NCI-H446 (cell line): Measurements from ENCODE around the gene PYROXD2.
"Not testable (repeated sequence)": the region's sequence is repeated elsewhere in the genome, so short reads cannot be mapped to it uniquely, and the experiment has no call there.

Experiments
- DNase-seq, 2 experiments: peaks; one replicate each; lab custom pipeline; 2025; lab: John Stamatoyannopoulos, UW

The PYROXD2 gene

DNA sequence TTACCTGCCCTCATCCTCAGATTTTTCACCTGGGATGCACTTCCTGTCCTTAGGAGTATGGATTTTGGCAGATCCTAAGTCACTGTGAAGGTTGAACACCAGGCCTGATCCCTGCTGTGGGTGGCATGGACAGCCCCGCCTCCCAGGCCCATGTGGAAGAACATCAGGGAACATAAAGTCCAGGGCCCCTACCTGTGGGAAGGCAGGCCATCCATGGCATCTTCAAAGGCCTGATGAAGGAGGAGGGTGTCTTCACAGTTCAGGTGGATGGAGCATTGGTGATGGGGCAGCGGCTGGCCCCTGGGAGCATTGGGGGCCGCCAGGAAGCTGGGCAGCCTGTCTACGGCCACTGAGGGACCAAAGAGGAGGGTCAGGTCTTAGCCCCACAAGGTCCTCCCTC, 24.6 kb downstream of the PYROXD2 start:
- DNase-seq = no peak

DNA sequence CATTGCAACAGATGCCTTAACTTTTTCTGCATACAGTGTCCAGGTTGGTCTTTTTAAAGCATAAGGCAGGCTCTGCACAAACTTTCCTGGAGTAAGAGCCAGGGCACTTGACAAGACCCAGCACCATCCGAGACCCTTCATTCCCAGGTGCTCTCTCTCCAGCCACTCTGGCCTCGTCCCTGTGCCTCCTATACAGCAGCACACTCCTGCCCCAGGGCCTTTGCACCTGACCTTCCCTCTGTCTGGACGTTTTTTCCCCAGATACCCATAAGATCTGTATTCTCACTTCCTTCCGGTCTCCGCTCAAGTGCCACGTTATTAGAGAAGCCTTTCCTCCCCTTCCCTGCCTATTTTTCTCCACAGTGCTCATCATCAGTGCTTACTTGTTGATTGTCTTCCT, 25.6 kb downstream of the PYROXD2 start:
- DNase-seq = no peak

DNA sequence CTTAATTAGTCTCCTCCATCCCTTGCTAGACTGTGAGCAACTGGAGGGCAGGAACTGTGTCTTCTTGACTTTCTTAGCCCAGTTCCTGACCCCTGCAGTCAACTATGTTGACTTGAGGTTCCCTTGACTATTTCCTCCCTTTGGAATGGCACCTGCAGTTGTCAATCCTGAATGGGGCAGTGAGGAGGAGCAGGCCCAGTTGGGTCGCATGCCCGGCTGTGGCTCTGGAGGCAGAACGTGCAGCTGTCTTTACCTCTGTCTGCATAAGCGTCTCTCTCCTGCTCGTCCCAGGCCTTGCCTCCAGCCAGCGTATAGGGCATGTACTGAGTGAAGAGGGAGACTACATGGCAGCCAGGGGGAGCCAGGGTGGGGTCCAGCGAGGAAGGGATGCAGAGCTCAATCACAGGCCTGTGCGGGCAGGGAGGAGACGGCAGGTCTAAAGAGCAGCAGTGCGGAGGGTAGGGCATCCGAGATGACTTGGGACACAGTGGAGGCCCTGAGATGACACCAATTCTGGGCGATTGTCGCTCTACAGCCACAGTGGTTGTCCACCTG, 26.8 kb downstream of the PYROXD2 start:
- DNase-seq = no peak

DNA sequence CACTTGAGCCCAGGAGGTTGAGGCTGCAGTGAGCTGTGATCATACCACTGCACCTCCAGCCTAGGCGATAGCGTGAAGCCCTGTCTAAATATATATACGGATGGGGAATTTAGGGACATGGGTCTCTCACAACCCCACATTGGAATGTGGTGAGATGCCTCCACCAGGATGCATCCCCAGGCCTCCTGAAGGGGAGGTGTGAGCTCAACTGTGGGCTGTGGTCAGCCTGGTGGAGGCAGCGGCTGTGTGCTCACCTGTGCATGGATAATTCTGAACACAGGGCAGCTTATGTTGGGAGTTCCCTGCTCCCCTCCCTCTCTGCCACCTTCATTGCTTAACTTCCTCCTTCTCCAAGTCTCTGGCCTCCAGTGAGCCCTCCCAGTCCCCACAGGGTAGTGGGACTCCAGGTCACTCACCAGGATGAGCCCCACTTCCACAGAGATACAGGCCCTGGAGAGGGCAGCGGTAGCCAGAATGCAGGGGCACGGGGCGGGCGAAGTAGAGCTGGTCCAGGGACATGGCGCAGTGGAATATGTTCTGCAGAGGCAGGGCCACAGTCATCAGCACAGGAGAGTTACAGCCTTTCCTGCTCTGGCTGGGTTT, 30.4 kb downstream of the PYROXD2 start:
- no peak for DNase-seq

DNA sequence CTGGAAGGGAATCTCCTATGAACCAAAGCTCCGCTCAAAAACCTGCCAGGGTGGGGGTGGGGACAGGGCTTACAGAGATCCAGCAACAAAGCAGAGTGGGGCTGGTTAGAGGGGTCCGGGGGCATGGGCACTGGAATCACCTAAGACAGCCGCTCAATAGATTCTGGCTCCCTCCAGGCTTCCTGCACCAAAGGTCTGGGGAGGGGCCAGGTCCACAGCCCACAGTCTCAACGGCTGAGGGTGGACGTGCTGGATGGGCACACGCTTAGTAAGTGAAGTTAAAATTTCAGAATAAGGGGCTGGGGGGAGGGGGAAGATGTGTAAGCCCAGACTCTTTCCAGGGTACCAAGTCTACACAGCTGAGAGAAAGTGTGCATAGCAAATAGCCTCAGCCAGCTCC, 31.1 kb downstream of the PYROXD2 start:
- no peak for DNase-seq

DNA sequence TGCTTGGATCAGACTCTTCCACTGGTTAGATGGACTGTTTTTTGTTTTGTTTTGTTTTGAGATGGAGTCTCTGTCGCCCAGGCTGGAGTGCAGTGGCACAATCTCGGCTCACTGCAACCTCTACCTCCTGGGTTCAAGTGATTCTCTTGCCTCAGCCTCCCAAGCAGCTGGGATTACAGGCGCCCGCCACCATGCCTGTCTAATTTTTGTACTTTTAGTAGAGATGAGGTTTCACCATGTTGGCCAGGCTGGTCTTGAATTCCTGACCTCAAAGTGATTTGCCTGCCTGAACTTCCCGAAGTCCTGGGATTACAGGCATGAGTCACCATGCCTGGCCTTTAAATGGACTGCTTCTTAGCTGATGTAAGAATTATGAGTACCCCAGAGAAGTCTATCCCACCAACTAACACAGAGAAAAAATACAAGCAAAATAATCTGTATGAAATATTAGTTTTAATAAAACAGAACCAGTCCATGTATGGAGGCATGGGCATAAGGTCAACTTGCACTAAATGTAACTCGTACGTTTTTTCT, 31.8 kb downstream of the PYROXD2 start:
- DNase-seq = not testable (repeated sequence)

DNA sequence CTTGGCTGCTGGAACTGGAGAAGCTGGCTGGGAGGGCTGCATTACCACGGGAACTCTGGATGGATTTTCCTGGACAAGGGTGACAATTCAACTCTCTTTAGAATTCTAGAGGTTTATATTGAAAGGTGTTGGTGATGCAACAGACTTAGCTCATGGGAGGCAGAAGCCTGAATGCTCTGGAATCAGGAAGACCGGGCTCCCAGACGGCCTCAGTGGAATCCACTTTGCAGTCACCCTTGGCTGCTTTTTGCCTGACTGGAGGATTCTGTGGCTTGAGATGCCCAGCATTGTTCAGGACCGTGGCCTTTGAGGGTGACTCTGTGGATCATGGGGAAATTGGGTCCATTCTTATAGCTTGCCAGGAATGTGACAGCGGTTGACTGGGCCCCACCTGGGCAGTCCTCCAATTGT, 32.3 kb downstream of the PYROXD2 start:
- no peak for DNase-seq

DNA sequence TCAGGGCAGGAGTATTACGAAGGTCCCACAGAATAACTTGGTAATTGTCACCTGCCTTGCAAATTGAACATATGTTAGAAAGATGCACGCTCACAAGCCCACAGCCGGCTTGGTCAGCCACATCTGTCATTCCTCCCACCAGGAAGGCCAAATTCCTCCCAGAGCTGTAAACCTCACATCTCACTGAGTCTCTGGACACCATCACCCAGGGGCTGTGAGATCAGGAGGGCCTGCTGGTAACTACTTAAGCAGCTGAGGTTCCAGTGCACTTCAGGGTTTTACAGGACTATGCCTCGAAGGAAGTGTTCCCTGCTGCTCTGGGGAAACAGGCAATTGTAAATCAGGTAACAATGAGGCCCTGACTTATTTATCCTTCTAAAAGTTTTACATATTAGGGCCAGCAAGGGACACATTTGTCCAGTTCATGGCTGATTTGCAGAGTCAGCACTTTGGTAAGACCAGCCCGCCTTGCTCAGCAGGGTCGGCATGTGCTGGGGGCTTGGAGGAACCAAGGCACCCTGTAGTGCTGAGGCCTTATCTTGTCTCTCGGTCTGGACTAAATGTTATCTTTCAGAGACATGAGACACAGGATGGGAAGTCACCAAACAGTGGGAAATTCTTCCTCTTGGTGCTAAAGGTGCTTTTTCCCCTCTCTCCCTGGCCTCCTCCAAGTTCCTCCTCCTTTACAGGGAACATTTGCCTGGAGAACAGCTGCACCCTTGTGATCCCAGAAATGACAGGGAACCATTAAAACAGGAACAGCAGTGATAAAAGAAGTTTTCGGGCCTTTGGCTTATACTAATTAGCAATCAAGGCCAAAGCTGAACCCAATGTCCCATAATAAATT, 34.3 kb downstream of the PYROXD2 start:
- no peak for DNase-seq

DNA sequence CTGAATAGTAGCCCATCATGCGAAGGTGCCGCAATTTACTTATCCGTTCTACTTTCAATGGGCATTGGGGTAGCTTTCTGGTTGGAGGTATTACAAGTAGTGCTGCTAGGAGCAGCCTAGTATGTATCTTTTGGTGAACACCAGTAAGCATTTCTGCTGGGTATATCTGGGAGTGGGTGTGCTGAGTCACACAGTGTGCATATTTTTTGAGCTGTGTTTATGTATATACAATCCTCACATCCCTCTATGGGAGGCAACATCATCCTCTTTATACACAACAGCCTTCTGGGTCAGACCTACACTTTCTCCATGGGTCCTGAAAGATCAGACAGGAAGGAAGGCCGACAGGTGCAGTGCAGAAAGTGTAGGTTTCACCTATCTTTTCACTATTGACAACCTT, 36.3 kb downstream of the PYROXD2 start:
- DNase-seq = no peak

DNA sequence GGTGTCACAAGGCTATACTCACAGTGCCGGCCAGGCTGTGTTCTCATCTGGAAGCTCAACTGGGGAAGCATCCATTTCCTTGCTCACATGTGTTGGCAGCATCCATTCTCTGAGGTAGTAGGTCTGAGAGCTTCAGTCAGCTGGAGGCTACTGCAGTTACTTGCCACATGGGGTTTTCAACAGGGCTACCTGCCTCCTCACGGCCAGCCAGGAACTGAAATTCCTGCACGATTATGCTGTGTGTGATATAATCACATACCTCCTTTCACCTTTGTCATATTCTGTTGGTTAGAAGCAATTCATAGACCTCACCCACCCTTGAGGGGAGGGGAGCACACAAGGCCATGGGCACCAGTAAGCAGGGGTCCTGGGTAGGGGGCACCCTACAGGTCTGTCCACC, 37.4 kb downstream of the PYROXD2 start:
- DNase-seq = no peak

DNA sequence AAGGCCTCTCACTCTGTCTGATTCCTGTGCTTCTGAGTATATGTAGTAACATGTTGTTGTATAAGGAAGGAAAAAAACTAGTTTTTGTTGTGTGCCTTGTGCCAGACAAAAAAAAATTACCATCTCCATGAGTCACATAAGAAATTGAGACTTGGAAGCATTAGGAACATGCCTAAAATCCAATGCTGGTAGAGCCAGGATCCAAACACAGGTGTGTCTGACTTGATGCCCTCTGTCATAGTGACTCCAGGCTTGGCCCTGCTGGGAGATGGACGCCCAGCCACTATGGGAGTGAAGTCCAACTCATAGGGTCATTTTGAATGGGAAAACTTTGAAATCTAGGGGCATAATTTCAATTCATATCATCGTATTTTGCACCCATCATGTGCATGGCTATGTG, 38.0 kb downstream of the PYROXD2 start:
- no peak for DNase-seq

DNA sequence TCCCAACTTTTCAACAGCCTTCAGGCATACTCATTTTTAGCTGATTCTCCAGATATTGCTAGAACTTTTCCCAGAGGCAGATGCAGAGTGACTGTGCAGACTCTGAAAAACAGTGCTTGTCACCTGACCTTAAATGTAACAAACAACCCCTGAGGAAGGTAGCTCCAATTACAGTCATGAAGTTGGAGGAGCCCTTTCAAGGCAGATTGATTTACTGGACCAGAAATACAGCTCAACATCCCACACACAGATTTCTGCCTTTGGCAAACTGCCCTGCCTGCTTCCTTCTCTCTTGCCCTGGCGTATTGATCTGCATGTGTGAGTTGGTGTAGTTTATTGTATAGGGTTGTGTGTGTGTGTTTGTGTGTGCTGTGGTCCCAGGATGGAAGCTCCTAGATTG, 38.5 kb downstream of the PYROXD2 start:
- peak in 1 of 2 experiments; percentile 12 for DNase-seq

DNA sequence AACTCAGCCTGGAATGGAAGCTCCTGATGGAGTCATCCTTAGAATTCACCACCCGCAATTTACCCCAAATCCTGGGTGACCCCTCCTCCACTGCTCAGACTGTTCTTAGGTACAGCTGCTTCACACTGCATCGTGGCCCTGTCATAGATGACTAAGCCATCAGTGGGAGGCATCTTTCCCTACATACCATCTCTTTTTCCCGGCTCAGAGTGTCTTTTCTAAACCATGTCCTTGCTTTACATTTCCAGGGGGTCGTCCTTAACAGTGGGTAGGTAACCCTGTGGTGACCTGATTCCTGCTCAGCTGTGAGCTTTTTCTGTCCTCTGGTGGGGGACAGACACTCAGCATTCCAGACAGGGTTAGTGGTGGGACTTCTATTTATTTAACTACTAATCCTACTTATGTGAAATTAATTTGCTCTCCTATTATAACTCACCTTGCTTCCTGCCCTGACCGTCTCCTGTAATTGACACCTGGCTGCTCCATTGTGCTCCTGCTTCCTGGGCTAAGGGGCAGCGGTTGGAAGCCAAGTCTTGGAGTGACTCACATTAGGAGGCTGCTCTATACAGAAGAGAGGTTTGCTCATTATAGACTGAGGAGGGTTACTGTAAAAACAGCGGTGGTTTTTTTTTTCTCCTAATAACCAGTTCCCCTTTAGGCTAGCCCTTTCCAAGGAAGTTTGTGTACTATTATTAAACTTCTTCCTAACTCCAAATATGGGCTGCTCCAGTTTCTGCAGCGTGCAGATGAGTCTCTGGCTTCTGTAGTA, 40.6 kb downstream of the PYROXD2 start:
- no peak for DNase-seq

DNA sequence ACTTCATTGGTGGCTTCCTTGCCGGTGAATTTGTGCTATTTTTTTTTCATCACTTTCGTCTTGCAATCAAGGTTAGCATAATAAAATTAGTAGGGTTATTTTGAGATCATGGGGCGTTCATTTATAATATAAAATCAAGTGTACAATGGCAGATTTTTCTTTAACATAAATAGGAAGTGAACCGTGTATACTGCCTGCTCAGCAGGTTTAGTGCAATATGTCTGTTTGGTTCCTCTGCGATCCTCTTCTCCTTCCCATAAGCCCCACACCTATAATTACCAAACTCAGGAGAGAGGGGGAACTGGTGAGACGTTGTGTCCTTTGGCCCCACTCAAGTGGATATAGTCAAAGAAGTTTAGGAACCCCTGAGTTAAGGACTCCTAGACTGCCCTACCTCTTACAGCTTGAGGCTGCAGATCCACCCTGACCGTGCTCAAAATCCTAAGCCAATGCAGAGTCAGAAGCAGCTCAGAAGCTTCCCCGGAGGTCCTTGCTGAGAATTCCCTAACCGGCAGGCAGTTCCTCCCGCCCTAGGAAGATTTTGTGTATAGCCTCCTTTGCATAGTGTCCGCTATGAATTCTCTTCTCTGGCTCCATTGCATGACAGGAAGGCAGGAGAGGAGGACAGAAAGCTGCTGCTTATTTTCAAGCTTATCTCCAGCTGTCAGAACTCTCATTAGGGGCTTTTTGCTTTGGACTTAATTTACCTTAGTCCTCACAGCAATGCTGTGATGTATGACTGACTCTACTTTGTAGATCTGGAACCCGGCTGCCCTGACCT, 41.5 kb downstream of the PYROXD2 start:
- no peak for DNase-seq

DNA sequence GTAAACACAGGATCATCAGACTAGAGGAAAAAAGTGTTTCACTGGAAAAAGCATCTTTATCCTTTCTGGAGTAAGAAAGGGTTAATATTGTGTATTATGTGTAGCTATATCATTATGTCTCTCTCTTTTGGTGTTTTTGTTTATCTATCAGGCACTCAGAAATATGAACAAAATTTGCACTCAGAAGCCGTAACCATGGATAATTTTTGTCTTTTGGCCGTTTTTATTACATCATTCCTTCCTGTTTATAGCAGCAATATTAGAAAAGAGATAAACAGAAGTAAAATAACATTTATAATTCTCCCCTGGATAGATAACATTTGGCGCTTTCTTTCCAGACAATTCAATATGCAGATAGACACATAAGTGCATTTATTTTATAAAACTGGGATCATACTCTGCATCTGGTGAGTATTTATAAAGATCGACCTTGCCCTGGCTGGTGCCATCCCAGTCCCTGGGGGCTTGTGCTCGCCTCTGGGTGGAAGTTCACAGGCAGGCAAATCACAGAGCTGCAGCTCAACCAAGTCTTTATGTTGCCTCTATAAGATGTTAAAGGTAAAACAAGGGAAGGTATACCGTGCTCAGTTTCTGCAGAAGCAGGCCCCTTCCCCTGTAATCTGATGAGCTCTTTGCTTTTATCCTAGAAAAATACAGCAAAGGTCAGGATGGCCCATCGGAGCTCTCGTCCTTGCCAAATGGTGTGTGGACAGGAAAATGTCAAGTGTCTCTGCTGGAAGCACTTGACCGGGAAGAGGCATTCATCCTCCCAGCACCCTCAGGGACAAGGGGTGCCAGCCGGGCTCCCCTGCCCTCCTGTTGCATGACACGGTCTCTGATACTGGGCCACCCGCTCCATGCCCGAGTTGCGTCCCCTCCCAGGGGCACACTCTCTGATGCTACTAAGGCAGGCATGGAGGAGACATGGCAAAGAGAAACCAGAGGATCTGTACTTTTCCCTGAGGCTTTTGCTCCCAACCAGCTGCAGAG, 43.9 kb downstream of the PYROXD2 start:
- no peak for DNase-seq

DNA sequence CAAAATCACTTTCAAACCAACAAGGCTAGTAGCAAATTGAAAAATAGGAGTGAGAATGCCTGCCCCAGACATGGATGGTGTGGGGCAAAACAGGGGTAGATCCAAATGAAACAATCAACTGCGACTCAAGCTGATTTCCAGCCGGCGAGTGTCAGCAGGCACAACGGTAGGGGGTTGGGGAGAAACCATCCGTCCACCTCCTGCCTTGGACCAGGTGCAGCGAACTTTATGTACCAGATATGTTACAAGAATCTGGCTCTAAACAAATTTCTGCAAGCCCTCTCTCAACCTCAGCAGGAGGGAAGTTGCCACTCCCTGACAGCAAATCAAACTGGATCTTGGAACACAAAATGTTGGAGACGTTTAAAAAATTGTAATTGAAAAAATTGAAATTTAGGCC, 45.2 kb downstream of the PYROXD2 start:
- DNase-seq = no peak

DNA sequence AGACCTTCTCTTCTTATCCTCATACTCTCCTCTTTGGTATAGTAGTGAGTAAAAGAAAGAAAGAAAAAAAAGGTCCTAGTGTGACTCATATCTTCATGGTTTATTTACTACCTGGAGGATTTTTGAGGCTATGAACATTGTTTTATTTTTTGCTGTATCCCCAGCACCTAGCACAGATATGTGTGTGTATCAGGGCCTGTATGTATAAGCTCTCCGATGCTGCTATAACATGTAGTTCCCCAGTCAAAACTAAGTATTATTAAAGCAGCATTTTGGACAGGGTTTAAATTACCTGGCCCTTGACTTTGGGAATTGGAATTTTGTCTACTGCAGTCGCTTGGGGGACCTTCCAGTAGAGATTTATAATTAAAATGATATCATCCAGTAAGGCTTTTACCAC, 46.3 kb downstream of the PYROXD2 start:
- no peak for DNase-seq

DNA sequence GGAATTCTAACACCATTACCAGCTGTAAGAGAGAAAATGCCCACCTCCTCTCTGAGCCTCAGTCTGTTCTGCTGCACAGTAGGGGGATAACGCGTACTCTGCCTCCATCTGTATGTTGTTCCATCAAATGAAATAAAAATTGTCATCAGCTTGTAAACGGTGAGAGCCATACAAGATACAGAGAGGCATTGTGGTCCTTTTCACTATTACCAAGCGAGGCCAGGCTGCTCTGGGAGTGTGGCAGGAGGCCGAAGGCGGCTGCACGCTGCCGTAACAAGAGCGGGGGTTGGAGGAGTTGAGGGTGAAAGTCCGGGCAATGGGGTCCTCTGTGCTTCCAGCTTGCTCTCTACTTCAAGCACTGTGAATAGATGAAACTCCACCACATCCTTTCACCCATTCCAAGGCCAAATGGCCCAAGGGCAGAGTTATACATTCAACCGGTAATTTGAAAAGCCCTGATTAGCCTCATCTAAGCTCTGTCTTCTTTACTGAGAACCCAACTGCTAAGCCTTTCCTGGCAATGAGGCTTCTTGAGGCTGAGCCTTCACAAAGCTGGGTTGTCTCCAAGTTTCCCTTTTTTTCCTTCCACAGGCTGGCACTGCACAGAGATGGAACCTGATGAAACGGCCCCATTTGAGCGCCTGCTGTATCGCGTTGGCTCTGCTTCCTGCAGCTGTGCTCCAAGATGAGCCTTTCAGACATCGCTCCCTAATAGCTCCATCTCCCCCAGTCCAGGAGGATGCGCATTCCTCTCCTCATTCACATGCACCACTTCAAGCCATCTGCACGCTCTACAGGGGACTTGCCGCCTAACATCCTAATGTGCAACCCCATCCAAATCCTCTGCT, 47.2 kb downstream of the PYROXD2 start:
- DNase-seq = peak; percentile 19 to 72

DNA sequence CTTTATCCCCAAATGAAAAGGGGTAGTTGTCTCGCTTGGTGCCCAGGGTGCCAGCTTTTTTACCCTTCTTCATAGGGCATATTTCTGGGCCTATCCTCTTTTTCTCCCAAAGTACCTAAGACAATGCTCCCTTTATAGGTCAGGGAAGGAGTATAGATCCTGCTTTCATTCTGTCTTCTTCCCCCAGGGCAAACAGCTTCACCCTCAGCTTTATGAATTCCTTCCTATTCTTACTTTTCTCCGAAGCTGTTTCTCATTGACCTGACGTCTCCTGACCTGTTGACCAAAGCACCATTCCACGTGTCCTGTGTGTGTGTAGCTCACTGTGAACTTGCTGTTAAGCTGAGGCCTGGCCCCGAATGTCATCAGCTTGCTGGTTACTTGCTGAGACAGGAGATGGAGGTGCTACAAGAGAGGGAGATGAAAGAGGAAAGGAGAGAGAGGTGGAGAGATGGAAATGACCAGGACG, 48.9 kb downstream of the PYROXD2 start:
- DNase-seq = no peak
